Measurements from ENCODE around the gene CHN2. TPM values are rescaled to one million over a fixed set of nuclear protein-coding genes. Genes with fewer than 3 reads are reported as not detected.
A peak's percentile ranks its signal among the peaks of the same experiment; 100 is the strongest.

The CHN2 gene
- total RNA-seq, 1 experiment from 2014 or later: 2.3 TPM

GRCh38 chr7:29397398-29397797 lies 202.8 kb downstream of the CHN2 start:
- DNase-seq (ENCODE audit: low spot score): no peak

GRCh38 chr7:29398011-29398410 lies 203.4 kb downstream of the CHN2 start:
- no peak for DNase-seq (ENCODE audit: low spot score)

- DNase-seq (ENCODE audit: low spot score): no peak
Measured at GRCh38 chr7:29400437-29400836, 205.9 kb downstream of the CHN2 start.

DNA sequence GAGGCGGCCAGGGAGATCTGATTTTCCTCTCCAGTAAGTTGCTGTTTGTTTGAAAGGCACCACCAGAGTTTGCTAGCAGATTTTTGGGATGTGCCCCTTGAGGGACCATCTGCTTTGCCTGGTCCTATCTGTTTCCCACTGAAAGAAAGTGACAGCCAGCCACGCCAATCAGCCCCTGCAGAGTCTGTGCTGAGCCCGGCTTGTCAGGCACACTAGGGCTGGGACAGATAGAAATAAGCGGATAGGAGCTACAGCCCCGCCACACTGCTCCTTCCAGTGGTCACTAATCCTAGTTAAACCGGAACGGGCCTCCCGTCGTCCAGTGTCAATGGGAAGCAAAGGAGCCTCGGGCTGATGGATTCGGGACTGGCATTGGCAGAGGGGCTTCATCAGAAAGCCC lies 207.2 kb downstream of the CHN2 start:
- no peak for DNase-seq (ENCODE audit: low spot score)

GRCh38 chr7:29405891-29406290 lies 211.3 kb downstream of the CHN2 start:
- no peak for DNase-seq (ENCODE audit: low spot score)

DNA sequence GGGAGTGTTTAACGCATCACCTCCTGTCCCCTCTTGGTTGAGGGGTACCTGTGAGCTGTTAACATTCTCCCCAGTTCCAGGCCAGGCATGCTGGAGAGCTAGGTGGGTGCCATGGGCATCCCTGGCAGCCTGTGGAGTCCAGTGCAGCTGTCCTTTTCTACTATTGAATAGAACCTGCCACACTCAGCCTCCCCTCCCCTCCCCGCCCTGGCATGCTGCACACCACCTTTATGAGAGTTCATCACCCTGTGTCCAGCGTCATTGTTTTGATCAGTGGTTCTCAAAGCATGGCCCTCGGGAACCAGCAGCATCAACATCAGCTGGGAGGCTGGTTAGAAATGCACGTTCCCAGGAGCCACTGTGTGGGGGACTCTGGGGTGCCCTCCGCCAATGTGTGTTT lies 211.8 kb downstream of the CHN2 start:
- no peak for DNase-seq (ENCODE audit: low spot score)

DNA sequence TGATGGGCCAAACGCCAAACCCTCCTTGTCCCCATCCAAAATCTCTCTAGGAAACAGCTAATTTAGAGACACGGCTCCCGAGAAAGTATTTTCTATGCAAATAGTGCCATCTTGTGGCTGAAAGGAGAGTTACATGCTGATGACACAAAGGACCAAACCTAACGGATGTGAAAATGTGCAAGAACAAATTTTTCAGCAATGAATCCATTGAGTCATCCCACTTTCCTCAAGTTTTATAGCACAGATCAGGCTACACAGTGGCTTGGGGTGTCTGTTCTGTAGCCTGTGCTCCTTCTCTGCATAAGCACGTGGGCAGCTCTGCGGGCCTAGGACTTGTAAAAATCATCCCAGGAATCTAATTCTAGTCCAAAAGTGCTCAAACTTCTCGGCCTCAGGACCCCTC lies 214.3 kb downstream of the CHN2 start:
- peak; percentile 77 for DNase-seq (ENCODE audit: low spot score)

GRCh38 chr7:29410996-29411395 lies 216.4 kb downstream of the CHN2 start:
- no peak for DNase-seq (ENCODE audit: low spot score)

GRCh38 chr7:29412912-29413311 lies 218.3 kb downstream of the CHN2 start:
- no peak for DNase-seq (ENCODE audit: low spot score)

DNA sequence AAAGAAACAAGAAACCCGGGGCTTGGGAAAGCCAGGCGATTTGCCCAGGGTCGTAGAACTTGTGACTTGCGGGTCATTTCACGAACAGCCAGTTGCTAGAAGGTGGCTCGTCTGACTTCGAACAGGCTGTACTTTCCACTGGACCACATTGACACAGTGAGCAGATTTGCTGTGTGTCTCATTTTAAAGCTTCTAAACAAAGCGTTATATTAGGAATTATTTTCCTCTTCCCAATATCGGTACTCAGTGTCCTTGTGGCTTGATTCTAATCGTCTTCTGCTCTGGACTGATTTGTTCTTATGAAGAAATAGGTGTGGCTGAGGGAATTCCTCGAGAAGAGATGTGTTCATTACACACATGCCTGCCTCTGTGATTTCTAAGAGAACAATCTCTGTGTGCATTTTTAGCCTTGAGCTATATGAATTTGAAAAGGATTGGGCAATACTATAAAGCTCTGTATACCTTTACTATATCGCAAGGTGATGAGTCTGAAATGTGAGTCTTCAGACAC lies 219.1 kb downstream of the CHN2 start:
- no peak for DNase-seq (ENCODE audit: low spot score)

- DNase-seq (ENCODE audit: low spot score): no peak
Measured at GRCh38 chr7:29414216-29414615, 219.6 kb downstream of the CHN2 start.

- DNase-seq (ENCODE audit: low spot score): no peak
Measured at GRCh38 chr7:29415215-29415614, 220.6 kb downstream of the CHN2 start.

GRCh38 chr7:29416276-29416937 lies 221.8 kb downstream of the CHN2 start:
- no peak for DNase-seq (ENCODE audit: low spot score)

GRCh38 chr7:29416938-29417305 lies 222.3 kb downstream of the CHN2 start:
- no peak for DNase-seq (ENCODE audit: low spot score)

GRCh38 chr7:29418056-29418455 lies 223.5 kb downstream of the CHN2 start:
- DNase-seq (ENCODE audit: low spot score): no peak

- DNase-seq (ENCODE audit: low spot score): no peak
Measured at GRCh38 chr7:29418651-29419050, 224.1 kb downstream of the CHN2 start.

- DNase-seq (ENCODE audit: low spot score): no peak
Measured at GRCh38 chr7:29420011-29420410, 225.4 kb downstream of the CHN2 start.

DNA sequence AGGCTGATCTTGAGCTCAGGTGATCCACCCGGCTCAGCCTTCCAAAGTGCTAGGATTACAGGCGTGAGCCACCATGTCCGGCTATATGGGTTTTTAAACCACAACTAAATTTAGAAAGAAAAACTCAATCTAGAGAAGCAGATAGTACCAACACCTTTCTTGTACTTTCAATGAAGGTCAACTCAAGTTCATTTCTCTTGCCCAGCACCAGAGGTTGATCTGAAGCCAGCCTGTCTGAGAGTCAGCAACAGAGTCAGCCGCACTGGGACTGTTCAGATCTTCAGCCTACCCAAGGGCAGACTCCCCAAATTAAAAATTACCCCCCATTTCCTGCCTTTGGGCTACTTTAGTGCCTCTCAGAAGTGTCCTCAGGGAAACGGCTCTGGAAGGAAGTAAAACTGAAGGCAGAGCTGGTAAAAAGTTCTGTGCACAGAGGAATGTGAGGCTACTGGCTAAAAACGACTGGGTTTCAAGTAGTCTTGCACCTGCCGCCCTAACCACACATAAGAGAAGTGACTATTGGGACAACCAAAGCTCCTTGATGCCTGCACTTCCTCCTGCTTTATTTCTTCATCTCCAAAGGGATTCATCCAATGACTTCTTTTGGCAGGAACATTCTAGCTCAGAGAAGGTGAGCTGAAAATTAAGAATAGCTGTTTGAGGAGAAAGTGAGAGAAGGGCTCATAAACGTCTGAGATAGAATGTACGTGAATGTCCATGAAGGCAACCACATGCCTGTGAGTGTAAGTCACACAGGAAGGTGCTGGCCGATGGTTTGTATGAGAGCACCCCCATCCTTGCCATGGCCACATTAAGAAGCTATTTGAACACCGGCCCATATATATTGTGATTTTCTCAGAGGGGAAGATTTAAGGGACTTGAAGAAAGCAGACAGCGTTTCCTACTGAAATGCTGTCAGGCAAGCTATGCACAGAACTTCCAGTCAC lies 226.7 kb downstream of the CHN2 start:
- no peak for DNase-seq (ENCODE audit: low spot score)

DNA sequence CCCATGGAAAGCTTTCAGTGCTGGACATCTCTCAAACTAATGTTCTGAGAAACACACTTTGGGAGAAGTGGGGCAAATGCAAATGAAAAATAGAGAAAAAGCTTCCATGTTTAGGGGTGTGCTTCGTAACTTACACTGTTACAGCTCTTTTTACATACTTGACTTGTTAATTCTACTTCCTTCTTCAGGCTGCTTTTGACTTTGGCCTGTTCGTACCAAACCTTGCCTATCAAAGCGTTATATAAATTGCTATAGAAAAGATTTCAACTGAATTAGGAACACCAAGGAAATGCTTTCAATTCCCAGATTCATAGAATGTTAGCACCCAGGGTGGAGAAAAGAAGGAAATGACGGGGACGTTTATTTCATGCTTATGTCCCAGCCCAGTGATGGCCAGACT lies 228.3 kb downstream of the CHN2 start:
- no peak for DNase-seq (ENCODE audit: low spot score)

- DNase-seq (ENCODE audit: low spot score): no peak
Measured at GRCh38 chr7:29424295-29424983, 229.9 kb downstream of the CHN2 start.

DNA sequence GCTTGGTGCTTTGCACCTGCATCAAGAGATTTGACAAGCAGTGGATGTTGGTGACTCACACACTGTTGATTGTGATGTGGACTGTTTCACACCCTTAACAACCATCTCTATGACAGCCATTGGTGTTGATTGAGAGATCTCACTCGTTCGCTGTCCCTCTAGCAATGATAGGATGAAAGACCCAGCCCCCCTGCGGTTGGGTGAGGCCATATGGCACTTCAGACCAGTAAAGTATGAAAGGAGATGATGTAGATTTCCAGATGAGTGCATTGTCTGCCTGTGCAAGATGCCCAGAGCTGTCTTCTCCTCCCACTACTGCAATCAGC lies 230.4 kb downstream of the CHN2 start:
- DNase-seq (ENCODE audit: low spot score): no peak

DNA sequence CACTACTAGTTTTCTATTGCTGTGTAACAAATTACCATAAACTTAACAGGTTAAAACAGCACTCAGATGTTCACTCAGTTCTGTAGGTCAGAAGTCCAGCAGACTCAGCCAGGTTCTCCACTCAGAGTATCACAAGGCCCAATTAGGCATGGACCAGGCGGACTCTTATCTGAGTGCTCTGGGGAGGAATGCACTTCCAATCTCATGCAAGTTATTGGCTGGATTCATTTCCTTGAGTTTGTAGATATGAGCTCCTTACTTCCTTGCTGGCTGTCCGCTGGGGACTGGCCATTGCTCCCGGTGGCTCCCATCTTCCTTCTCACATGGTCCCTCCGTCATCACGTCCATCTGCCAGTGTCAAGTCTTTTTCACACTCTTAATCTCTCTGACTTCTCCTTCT lies 232.0 kb downstream of the CHN2 start:
- DNase-seq (ENCODE audit: low spot score): no peak

DNA sequence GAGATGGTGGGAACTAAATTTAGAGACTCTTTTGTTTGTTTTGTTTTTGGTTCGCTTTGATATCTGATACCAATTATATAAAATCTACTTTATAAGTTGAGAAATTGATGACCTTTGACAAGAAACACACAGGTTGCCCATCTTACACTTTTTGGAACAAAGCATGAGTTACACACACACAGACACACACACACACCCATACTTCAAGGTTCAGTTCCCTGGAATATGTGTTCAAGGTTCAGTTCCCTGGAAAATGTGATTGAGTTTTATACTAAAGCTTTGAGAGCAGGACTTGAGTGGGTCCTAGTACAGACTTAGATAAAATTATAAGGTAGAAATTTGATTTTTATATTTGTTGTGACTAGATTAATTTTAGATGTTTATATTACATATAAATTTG lies 234.8 kb downstream of the CHN2 start:
- no peak for DNase-seq (ENCODE audit: low spot score)

Measured in A172 (cell line).